ENCODE results near the gene EHD1. TPM values are rescaled to one million over a fixed set of nuclear protein-coding genes. Genes with fewer than 3 reads are reported as not detected.

The EHD1 gene
- polyA plus RNA-seq, 3 donors: 30.3 to 212 (median 48.4) TPM

GRCh38 chr11:64892411-64892831 is 14.0 kb upstream of the EHD1 start:
- Histone ChIP-seq H3K9me3 (replicated peaks in 1 of 2; ENCODE audit: control insufficient read depth in 1 of 2, insufficient read depth in 1 of 2, low read length in 2 of 2) (no peaks in the 10 kb centered on the region), H3K4me1 (ENCODE audit: control insufficient read depth in 1 of 2, insufficient read depth in 2 of 2, low read length in 2 of 2) (peaks cover 23 to 28% of the 10 kb centered on the region in 2 donors), H3K4me2 (replicated peaks; ENCODE audit: extremely low read depth, low read length, poor library complexity, severe bottlenecking) (no peak overlapping the region), H3K36me3 (replicated peaks in 1 of 2; ENCODE audit: control insufficient read depth in 1 of 2, insufficient read depth in 2 of 2, low read length in 2 of 2) (peaks cover 24 to 28% of the 10 kb centered on the region in 2 donors), H3K79me2 (ENCODE audit: insufficient read depth, low read length) (no peaks in the 10 kb centered on the region), H3K27me3 (ENCODE audit: control insufficient read depth in 2 of 2, insufficient read depth in 2 of 2, low read length in 2 of 2) (no peaks in the 10 kb centered on the region), H3K4me3 (replicated peaks in 1 of 3; ENCODE audit: low read depth in 2 of 3, low read length in 3 of 3) (no peak overlapping the region), H4K20me1 (ENCODE audit: insufficient read depth, low read length) (peaks cover 6% of the 10 kb centered on the region), H3K9ac (ENCODE audit: insufficient read depth, low read length, poor library complexity, severe bottlenecking) (no peak overlapping the region), H3K27ac (ENCODE audit: low read depth in 1 of 2, low read length in 2 of 2) (no peak overlapping the region), H2AFZ (ENCODE audit: insufficient read depth, low read depth, low read length, poor library complexity, severe bottlenecking) (no peak overlapping the region)
- intact Hi-C loops (cut with micrococcal nuclease): no loop called here
- Mint-ChIP-seq H3K36me3 (peaks cover 22% of the 10 kb centered on the region in 2 donors), H3K9me3 (no peaks in the 10 kb centered on the region), H3K27me3 (ENCODE audit: low read depth in 3 of 3) (peaks cover 4 to 6% (median 5%) of the 10 kb centered on the region in 3 donors), H3K4me3 (no peak overlapping the region), H3K27ac (no peak overlapping the region), H3K4me1 (peaks cover 19% of the 10 kb centered on the region)
- WGBS (ENCODE audit: insufficient coverage): 76% methylated on average over 9 of the region's 11 CpGs
- DNase-seq: no peak
- TF ChIP-seq, protein P1, sequence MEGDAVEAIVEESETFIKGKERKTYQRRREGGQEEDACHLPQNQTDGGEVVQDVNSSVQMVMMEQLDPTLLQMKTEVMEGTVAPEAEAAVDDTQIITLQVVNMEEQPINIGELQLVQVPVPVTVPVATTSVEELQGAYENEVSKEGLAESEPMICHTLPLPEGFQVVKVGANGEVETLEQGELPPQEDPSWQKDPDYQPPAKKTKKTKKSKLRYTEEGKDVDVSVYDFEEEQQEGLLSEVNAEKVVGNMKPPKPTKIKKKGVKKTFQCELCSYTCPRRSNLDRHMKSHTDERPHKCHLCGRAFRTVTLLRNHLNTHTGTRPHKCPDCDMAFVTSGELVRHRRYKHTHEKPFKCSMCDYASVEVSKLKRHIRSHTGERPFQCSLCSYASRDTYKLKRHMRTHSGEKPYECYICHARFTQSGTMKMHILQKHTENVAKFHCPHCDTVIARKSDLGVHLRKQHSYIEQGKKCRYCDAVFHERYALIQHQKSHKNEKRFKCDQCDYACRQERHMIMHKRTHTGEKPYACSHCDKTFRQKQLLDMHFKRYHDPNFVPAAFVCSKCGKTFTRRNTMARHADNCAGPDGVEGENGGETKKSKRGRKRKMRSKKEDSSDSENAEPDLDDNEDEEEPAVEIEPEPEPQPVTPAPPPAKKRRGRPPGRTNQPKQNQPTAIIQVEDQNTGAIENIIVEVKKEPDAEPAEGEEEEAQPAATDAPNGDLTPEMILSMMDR (IDR thresholded peaks at IDR 0.05): no peak

GRCh38 chr11:64891880-64892279 is 13.5 kb upstream of the EHD1 start:
- no peak overlapping the region for H3K27ac ChIP-seq (ENCODE audit: low read depth in 1 of 2, low read length in 2 of 2)
- no peak overlapping the region for H3K4me3 ChIP-seq (replicated peaks in 1 of 3; ENCODE audit: low read depth in 2 of 3, low read length in 3 of 3)
- Mint-ChIP-seq H3K27ac (no peak overlapping the region), H3K4me1 (peaks cover 24% of the 10 kb centered on the region), H3K27me3 (ENCODE audit: low read depth in 3 of 3) (peaks cover 4 to 7% (median 5%) of the 10 kb centered on the region in 3 donors), H3K36me3 (peaks cover 16% of the 10 kb centered on the region in 2 donors), H3K4me3 (no peak overlapping the region), H3K9me3 (no peaks in the 10 kb centered on the region)
- no peak overlapping the region for H2AFZ ChIP-seq (ENCODE audit: insufficient read depth, low read depth, low read length, poor library complexity, severe bottlenecking)
- no peaks in the 10 kb centered on the region for H3K9me3 ChIP-seq (replicated peaks in 1 of 2; ENCODE audit: control insufficient read depth in 1 of 2, insufficient read depth in 1 of 2, low read length in 2 of 2)
- intact Hi-C loops (cut with micrococcal nuclease): no loop called here
- peaks cover 6% of the 10 kb centered on the region for H4K20me1 ChIP-seq (ENCODE audit: insufficient read depth, low read length)
- H3K36me3 ChIP-seq (replicated peaks in 1 of 2; ENCODE audit: control insufficient read depth in 1 of 2, insufficient read depth in 2 of 2, low read length in 2 of 2): peaks cover 19 to 23% of the 10 kb centered on the region in 2 donors
- no peaks in the 10 kb centered on the region for H3K79me2 ChIP-seq (ENCODE audit: insufficient read depth, low read length)
- no peaks in the 10 kb centered on the region for H3K27me3 ChIP-seq (ENCODE audit: control insufficient read depth in 2 of 2, insufficient read depth in 2 of 2, low read length in 2 of 2)
- TF ChIP-seq, protein P1 (IDR thresholded peaks at IDR 0.05): no peak
- DNase-seq: no peak
- no peak overlapping the region for H3K9ac ChIP-seq (ENCODE audit: insufficient read depth, low read length, poor library complexity, severe bottlenecking)
- peaks cover 28 to 34% of the 10 kb centered on the region in 2 donors for H3K4me1 ChIP-seq (ENCODE audit: control insufficient read depth in 1 of 2, insufficient read depth in 2 of 2, low read length in 2 of 2)
- H3K4me2 ChIP-seq (replicated peaks; ENCODE audit: extremely low read depth, low read length, poor library complexity, severe bottlenecking): no peak overlapping the region
- WGBS (ENCODE audit: insufficient coverage): 89% methylated on average over 4 of the region's 5 CpGs

All from CD14-positive monocyte (primary cell).